ENCODE results near the gene LAG3.
"Not testable (repeated sequence)": the region's sequence is repeated elsewhere in the genome, so short reads cannot be mapped to it uniquely, and the experiment has no call there.

The LAG3 gene

DNA sequence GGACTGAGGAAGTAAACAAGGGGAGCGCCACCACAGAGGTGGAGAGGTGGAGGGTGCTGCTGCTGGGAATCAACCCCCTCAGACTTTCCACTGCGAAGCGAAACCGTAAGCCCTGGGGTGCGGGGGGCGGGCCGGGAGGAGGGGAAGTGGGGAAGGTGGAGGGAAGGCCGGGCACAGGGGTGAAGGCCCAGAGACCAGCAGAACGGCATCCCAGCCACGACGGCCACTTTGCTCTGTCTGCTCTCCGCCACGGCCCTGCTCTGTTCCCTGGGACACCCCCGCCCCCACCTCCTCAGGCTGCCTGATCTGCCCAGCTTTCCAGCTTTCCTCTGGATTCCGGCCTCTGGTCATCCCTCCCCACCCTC is at the start of gene LAG3:
TSS of gene LAG3 (plus strand) at position 190 of the 365 bp plus-strand sequence. CDS start 333 bp downstream, outside the sequence.
- H3K27me3 ChIP-seq (ENCODE audit: control insufficient read depth, insufficient read depth, low read length) = peaks cover 34% of the 10 kb centered on the region
- peak within 1 kb of the TSS; percentile 38 for H3K4me3 ChIP-seq (ENCODE audit: low read length)
- H3K36me3 ChIP-seq (ENCODE audit: control insufficient read depth, low read depth, low read length) = peaks cover 11% of the 10 kb centered on the region
- H3K9me3 ChIP-seq (ENCODE audit: control insufficient read depth, low read depth, low read length) = no peaks in the 10 kb centered on the region
- no peak within 1 kb of the TSS for H3K9ac ChIP-seq (ENCODE audit: low read length)
- H3K4me1 ChIP-seq (ENCODE audit: control insufficient read depth, low read depth, low read length) = peaks cover 20% of the 10 kb centered on the region
- H3K27ac ChIP-seq (ENCODE audit: low read length) = no peak within 1 kb of the TSS

DNA sequence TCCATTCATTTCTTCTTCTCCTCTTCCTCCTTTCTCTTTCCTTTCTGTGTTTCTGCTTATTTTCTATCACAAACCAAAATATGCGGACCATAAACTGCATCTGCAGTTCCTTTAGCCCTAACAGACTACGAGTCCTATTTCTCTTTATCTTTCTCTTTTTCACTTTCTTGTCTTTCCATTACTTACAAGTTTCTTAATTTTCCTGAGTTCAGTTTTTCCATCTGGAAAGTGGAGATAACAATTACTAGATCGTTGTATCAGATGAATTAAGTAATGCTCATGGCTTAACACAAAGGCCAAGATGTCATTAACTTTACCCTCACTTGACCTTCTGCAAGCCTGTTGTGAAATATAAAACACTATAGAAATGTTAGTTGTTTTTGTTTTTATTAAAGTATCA is 49.5 kb upstream of the LAG3 start:
- Histone ChIP-seq H3K9ac (ENCODE audit: low read length) (peak overlapping the region; percentile 41), H3K27ac (ENCODE audit: low read length) (no peak overlapping the region), H3K4me3 (ENCODE audit: low read length) (peak overlapping the region; percentile 73), H3K27me3 (ENCODE audit: control insufficient read depth, insufficient read depth, low read length) (no peaks in the 10 kb centered on the region), H3K9me3 (ENCODE audit: control insufficient read depth, low read depth, low read length) (no peaks in the 10 kb centered on the region), H3K4me1 (ENCODE audit: control insufficient read depth, low read depth, low read length) (peaks cover 11% of the 10 kb centered on the region), H3K36me3 (ENCODE audit: control insufficient read depth, low read depth, low read length) (no peaks in the 10 kb centered on the region)

DNA sequence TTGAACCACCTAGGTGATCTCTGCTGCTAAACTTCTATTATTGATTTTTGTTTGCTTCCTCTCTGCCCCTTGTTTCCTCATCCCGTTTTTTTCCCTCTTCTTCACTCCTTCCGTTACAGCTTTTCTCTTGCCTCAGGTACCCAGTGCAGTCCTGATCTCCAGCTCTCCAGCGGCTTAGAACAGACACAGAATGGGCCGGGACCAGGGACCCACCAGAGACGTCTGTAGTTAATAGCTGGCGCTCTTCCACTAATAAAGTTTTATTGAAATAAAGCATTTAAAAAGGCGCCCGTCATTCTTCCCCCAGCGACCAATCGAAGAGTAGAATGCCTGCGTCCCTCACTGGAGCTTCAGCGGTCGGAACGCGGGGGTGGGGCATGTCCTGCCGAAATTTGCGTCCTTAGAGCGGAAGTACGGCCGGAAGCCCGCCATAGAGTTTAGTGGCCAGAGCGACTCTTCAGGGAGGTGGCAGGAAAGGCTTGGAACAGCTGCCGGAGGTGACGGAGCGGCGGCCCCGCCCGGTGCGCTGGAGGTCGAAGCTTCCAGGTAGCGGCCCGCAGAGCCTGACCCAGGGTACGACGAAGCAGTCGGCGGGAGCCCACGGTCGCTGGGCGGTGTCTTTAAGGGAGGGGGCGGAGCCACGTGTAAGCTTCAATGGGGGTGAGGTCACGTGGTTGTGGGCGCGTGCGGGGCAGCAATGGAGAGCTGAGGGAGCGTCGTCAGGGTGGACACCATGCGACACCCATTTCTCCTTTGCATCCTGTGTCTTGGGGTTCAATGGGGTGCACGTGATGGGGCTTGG is 48.5 kb upstream of the LAG3 start, which contains the start of gene COPS7A:
TSS of gene COPS7A (plus strand) at position 440 of the 802 bp plus-strand sequence. CDS start 611 bp downstream, outside the sequence.
- H3K4me3 ChIP-seq (ENCODE audit: low read length) = peak within 1 kb of the TSS; percentile 73
- H3K36me3 ChIP-seq (ENCODE audit: control insufficient read depth, low read depth, low read length) = peaks cover 9% of the 10 kb centered on the region
- no peaks in the 10 kb centered on the region for H3K27me3 ChIP-seq (ENCODE audit: control insufficient read depth, insufficient read depth, low read length)
- H3K4me1 ChIP-seq (ENCODE audit: control insufficient read depth, low read depth, low read length) = peaks cover 11% of the 10 kb centered on the region
- peak within 1 kb of the TSS; percentile 67 for H3K27ac ChIP-seq (ENCODE audit: low read length)
- H3K9ac ChIP-seq (ENCODE audit: low read length) = peak within 1 kb of the TSS; percentile 74
- H3K9me3 ChIP-seq (ENCODE audit: control insufficient read depth, low read depth, low read length) = no peaks in the 10 kb centered on the region

DNA sequence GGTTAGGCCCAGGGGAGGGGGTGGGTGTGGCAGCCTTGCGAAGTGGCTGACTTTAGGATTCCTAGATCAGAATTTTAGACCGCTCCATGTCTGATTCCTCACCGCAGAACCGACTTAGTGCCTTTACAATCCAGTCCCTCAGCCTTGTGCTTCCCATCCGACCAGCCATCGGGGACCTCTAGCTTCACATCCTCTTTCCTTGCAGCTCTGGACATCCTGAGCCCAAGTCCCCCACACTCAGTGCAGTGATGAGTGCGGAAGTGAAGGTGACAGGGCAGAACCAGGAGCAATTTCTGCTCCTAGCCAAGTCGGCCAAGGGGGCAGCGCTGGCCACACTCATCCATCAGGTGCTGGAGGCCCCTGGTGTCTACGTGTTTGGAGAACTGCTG is 47.9 kb upstream of the LAG3 start:
- Histone ChIP-seq H3K27ac (ENCODE audit: low read length) (peak overlapping the region; percentile 67), H3K9ac (ENCODE audit: low read length) (peak overlapping the region; percentile 74), H3K4me1 (ENCODE audit: control insufficient read depth, low read depth, low read length) (peaks cover 11% of the 10 kb centered on the region), H3K36me3 (ENCODE audit: control insufficient read depth, low read depth, low read length) (peaks cover 15% of the 10 kb centered on the region), H3K4me3 (ENCODE audit: low read length) (peak overlapping the region; percentile 73), H3K27me3 (ENCODE audit: control insufficient read depth, insufficient read depth, low read length) (no peaks in the 10 kb centered on the region), H3K9me3 (ENCODE audit: control insufficient read depth, low read depth, low read length) (no peaks in the 10 kb centered on the region)

DNA sequence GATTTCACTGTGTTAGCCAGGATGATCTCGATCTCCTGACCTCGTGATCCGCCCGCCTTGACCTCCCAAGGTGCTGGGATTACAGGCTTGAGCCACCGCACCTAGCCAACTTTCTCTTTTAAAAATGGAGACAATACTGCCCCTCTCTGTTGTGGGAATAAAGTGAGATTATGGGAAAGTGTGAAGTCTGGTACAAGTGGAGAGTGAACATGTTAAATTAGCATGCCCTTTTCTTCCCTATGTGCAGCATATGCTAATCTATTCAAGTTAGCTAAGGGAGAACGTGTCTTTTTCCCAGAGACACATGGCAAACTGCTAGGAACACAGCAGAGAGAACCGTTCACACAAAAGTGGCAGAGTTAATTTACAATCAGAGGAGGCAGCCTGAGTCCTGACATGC is 47.0 kb upstream of the LAG3 start:
- H3K4me3 ChIP-seq (ENCODE audit: low read length) = no peak overlapping the region
- no peaks in the 10 kb centered on the region for H3K9me3 ChIP-seq (ENCODE audit: control insufficient read depth, low read depth, low read length)
- H3K27ac ChIP-seq (ENCODE audit: low read length) = no peak overlapping the region
- no peaks in the 10 kb centered on the region for H3K27me3 ChIP-seq (ENCODE audit: control insufficient read depth, insufficient read depth, low read length)
- H3K4me1 ChIP-seq (ENCODE audit: control insufficient read depth, low read depth, low read length) = peaks cover 11% of the 10 kb centered on the region
- H3K9ac ChIP-seq (ENCODE audit: low read length) = no peak overlapping the region
- H3K36me3 ChIP-seq (ENCODE audit: control insufficient read depth, low read depth, low read length) = peaks cover 18% of the 10 kb centered on the region

DNA sequence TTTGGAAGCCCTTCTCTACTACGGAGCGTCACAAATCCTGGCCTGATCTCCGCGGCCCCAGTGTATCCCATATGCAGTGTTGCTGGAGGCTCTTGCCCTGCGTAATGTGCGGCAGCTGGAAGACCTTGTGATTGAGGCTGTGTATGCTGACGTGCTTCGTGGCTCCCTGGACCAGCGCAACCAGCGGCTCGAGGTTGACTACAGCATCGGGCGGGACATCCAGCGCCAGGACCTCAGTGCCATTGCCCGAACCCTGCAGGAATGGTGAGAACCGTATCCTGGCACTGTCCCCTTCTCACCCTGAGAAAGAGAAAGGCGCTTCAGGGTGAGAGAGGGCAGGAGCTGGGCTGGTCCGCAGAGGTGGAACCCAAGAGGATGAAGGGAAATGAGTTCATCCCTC is 43.1 kb upstream of the LAG3 start:
- peaks cover 29% of the 10 kb centered on the region for H3K36me3 ChIP-seq (ENCODE audit: control insufficient read depth, low read depth, low read length)
- no peaks in the 10 kb centered on the region for H3K9me3 ChIP-seq (ENCODE audit: control insufficient read depth, low read depth, low read length)
- H3K4me3 ChIP-seq (ENCODE audit: low read length) = no peak overlapping the region
- no peak overlapping the region for H3K9ac ChIP-seq (ENCODE audit: low read length)
- H3K4me1 ChIP-seq (ENCODE audit: control insufficient read depth, low read depth, low read length) = peaks cover 5% of the 10 kb centered on the region
- no peaks in the 10 kb centered on the region for H3K27me3 ChIP-seq (ENCODE audit: control insufficient read depth, insufficient read depth, low read length)
- no peak overlapping the region for H3K27ac ChIP-seq (ENCODE audit: low read length)

DNA sequence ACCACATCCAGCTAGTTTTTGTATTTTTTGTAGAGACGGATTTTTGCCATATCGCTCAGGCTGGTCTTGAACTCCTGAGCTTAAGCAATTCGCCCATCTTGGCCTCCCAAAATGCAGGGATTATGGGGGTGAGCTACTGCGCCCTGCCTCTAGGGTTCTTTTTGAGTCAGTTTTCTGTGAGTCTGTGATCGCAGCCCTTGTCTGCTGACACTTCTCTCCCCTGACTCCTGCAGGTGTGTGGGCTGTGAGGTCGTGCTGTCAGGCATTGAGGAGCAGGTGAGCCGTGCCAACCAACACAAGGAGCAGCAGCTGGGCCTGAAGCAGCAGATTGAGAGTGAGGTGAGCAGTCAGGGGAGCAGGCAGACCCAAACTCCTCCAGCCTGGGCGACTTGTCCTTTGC is 42.2 kb upstream of the LAG3 start:
- Histone ChIP-seq H3K9me3 (ENCODE audit: control insufficient read depth, low read depth, low read length) (no peaks in the 10 kb centered on the region), H3K27ac (ENCODE audit: low read length) (no peak overlapping the region), H3K4me1 (ENCODE audit: control insufficient read depth, low read depth, low read length) (no peaks in the 10 kb centered on the region), H3K9ac (ENCODE audit: low read length) (no peak overlapping the region), H3K27me3 (ENCODE audit: control insufficient read depth, insufficient read depth, low read length) (no peaks in the 10 kb centered on the region), H3K36me3 (ENCODE audit: control insufficient read depth, low read depth, low read length) (peaks cover 33% of the 10 kb centered on the region), H3K4me3 (ENCODE audit: low read length) (no peak overlapping the region)

DNA sequence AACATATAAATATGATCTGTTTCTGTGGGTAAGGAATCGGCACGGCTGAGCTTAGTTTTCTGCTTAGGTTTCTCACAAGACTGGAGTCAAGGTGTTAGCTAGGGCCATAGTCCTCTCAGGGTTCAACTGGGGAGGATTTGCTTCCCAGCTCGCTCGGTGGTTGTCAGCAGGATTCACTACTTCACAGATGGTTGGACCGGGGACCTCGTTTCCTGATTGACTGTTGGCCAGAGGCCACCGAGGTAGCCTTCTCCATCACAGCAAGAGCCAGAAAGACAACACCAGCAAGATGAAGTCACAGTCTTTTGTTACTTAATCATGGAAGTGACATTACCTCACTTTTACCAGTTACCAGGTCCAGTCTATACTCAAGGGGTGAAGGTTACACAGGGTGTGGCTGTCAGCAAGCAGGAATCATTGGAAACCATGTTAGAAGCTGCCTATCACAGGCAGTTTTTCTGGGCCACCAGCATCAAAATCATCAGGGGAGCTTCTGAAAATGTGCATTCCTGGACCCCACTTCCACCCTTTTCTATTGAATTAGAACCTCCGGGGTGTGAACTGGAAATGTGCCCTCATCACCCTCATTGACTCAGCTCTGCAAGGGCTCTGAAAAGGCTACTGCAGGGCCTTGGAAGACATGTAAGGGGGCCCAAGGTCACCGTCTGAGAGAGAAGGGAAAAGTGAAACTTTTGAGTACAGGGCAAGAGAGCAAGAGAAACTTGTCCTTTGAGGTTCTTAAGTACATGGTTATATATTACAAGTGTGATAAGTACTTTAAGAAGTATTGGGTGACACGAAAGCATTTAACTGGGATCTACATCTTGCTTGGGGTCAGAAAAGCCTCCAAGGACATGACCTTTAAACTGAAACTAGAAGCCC is 37.6 kb upstream of the LAG3 start:
- H3K27ac ChIP-seq (ENCODE audit: low read length) = no peak overlapping the region
- peaks cover 16% of the 10 kb centered on the region for H3K36me3 ChIP-seq (ENCODE audit: control insufficient read depth, low read depth, low read length)
- no peaks in the 10 kb centered on the region for H3K27me3 ChIP-seq (ENCODE audit: control insufficient read depth, insufficient read depth, low read length)
- no peak overlapping the region for H3K9ac ChIP-seq (ENCODE audit: low read length)
- H3K9me3 ChIP-seq (ENCODE audit: control insufficient read depth, low read depth, low read length) = no peaks in the 10 kb centered on the region
- H3K4me1 ChIP-seq (ENCODE audit: control insufficient read depth, low read depth, low read length) = no peaks in the 10 kb centered on the region
- no peak overlapping the region for H3K4me3 ChIP-seq (ENCODE audit: low read length)

DNA sequence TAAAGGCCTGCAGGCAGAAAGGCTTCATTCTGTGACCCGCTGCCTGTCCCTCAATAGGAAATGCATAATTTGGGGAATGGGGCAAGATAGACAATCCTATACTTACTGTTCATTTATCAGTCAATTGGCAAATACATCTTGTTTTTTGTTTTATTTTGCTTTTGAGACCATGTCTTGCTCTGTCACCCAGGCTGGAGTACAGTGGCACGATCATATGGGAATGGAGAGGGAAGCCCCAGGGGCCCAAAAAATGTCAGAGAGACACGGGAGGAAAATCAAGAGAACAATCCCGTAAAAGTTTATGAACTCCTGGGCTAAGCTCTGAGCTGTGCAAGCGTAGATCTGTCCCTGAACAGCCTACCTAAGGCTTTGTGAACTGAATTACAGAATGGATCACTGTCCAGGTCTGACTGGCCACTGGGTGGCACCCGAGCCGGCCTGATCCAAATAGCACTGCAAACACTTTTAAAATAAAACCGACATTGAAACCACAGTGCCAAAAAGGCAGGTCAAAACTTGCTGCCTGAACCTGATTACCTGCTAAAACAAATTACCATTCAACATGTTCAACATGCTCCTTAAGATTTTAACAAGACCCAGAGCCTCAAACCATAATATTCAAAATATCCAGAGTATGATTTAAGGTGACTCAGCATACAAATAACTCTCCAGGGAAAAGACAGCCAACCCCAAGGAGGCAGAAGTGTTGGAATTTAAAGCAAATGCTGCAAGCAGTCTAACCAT is 36.7 kb upstream of the LAG3 start:
- Histone ChIP-seq H3K4me3 (ENCODE audit: low read length) (no peak overlapping the region), H3K9me3 (ENCODE audit: control insufficient read depth, low read depth, low read length) (no peaks in the 10 kb centered on the region), H3K27ac (ENCODE audit: low read length) (no peak overlapping the region), H3K36me3 (ENCODE audit: control insufficient read depth, low read depth, low read length) (peaks cover 12% of the 10 kb centered on the region), H3K27me3 (ENCODE audit: control insufficient read depth, insufficient read depth, low read length) (no peaks in the 10 kb centered on the region), H3K9ac (ENCODE audit: low read length) (no peak overlapping the region), H3K4me1 (ENCODE audit: control insufficient read depth, low read depth, low read length) (no peaks in the 10 kb centered on the region)

DNA sequence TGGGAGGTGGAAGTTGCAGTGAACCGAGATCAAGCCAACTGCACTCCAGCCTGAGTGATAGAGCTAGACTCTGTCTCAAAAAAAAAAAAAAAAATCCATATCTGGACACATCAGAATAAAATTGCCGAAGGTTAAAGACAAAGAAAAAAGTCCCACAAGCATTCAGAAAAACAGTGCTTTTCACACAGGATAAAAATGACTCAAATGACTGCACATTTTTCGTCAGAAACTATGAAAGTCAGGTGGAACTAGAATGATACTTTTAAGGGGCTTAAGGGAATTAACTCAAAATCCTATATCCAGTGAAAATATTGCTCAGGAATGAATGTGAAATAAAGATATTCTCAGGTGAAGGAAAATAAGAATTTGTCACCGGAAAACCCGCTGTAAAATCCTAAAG is 35.6 kb upstream of the LAG3 start:
- H3K9ac ChIP-seq (ENCODE audit: low read length) = no peak overlapping the region
- peaks cover 3% of the 10 kb centered on the region for H3K36me3 ChIP-seq (ENCODE audit: control insufficient read depth, low read depth, low read length)
- no peaks in the 10 kb centered on the region for H3K4me1 ChIP-seq (ENCODE audit: control insufficient read depth, low read depth, low read length)
- no peak overlapping the region for H3K4me3 ChIP-seq (ENCODE audit: low read length)
- H3K27ac ChIP-seq (ENCODE audit: low read length) = no peak overlapping the region
- H3K9me3 ChIP-seq (ENCODE audit: control insufficient read depth, low read depth, low read length) = no peaks in the 10 kb centered on the region
- no peaks in the 10 kb centered on the region for H3K27me3 ChIP-seq (ENCODE audit: control insufficient read depth, insufficient read depth, low read length)

DNA sequence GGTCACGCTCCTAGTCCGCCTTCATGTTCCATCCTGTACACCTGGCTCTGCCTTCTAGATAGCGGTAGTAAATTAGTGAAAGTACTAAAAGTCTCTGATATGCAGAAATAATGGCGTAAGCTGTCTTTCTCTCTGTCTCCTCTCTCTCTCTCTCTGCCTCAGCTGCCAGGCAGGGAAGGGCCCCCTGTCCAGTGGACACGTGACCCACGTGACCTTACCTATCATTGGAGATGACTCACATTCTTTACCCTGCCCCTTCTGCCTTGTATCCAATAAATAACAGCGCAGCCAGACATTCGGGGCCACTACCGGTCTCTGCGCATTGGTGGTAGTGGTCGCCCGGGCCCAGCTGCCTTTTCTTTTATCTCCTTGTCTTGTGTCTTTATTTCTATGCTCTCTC is 30.2 kb upstream of the LAG3 start:
- H3K9ac ChIP-seq (ENCODE audit: low read length); H3K27ac ChIP-seq (ENCODE audit: low read length); H3K9me3 ChIP-seq (ENCODE audit: control insufficient read depth, low read depth, low read length); H3K27me3 ChIP-seq (ENCODE audit: control insufficient read depth, insufficient read depth, low read length); H3K4me1 ChIP-seq (ENCODE audit: control insufficient read depth, low read depth, low read length); H3K4me3 ChIP-seq (ENCODE audit: low read length): not testable (repeated sequence)
- H3K36me3 ChIP-seq (ENCODE audit: control insufficient read depth, low read depth, low read length) = peaks cover 12% of the 10 kb centered on the region

All from iPS-18a (cell line).